Activated gamma-delta T cell treated with Interleukin-2 at 50 U/mL for 16 hours (primary cell): ENCODE measurements around the gene FRMD5.

Experiments used
- DNase-seq: peaks from one replicate; pipeline ENCODE4 v3.0.0-alpha.2; 2020

FRMD5 gene

DNA sequence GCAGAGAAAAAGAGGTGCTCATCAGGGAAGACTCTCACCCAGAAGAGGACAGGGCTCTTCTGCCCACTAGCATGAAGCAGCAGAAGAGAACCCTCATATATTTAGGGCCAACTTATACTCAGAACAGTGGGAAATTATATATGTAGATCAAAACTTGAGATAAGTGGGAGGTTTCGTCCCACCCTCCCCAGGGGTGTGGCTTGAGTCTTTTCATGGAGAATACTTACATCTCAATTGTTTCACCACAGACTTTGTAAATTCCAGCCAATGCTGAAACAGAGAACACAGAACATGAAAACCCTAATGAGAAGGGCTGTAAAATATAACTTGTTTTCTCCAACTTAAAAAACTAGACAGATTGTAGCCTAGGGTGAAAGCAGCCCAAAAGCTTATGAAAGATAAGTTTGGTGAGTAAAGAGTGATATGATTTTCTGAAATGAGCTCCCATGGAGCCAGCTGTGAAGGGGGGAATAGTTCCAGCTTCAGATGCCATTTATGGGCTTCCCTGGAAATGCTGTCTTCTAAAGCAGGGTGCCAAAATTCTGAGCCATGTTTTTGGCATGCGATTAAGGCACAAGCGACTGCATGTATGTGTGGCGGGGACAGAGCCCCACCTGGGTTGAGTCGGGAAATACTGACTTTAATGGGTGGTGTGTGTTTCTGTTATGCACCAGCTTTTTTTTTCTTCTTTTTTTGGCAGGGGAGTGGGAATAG lies 275.4 kb downstream of the FRMD5 start:
- no peak for DNase-seq

DNA sequence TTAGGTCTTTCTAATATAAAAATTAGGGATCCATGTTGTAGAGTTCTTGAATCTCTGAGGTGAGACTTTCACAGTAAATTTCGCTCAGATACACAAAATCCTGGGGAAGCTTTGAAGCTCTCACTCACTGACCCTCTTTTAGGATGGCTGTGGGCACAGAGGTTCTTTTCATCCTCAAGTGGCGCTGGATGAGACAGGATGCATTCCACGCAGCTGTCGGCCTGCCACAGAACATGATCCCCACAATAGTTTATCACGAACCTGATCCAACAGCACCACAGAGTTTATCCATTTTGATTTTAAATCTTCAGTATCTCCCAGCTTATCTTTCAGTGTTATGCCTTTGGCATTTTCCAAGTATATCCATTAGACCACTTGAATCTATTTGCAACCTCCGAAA lies 276.4 kb downstream of the FRMD5 start:
- no peak for DNase-seq

- DNase-seq = no peak
These were observed 278.8 kb downstream of the FRMD5 start for GRCh38 chr15:43916326-43916660.

DNA sequence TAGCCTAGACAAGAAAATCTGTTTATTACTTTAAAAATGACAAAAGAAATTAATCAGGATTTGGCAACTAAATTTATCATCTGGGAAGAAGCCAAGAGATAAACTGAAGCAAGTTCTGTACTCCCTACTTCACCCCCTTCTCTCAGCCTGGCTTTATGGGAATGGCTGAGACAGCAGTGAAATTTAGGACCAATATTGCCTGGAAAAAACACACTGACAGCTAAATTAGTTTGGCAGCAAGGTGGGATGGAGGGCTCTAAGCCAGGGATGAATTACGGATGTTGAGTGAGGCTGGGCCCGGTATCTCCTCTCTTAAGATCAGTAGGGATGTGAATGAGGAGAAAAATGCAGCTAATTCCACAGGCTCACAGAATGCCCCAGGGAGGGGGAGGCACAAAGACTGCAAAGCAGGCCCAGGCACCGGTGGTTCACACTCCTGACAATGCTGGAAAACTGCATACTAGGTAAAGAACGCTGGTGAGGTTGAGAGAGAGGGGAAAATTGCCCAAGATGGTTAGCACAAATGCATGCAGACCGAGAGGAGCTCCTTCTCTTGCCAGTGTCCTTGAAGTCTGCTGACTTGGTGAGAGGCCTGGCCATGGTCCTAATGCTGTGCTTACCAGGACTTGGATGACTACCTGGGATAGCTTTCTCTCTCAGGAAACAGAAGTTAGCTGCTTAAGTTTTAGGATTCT lies 279.3 kb downstream of the FRMD5 start:
- no peak for DNase-seq

DNA sequence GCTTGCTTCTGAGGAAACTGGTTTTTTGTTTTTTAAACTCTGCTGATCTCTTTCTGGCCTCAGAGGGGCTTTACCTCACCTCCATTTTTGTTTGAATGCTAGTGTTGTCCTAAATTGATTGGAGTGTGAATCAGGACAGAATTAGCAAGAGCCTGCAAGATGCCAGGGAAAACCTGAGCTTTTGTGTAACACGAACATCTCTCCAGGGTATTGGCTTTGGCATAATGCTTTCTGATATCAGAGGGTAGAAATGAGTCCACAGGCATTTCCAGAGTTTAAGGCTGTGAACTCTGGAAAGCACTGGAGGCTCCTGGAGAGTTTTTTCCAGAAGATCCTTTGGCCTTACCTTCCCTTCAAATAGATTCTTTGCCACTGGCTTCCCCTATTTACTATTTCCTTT lies 281.1 kb downstream of the FRMD5 start:
- no peak for DNase-seq

- DNase-seq = no peak
These were observed 281.9 kb downstream of the FRMD5 start for GRCh38 chr15:43913026-43913780.

DNA sequence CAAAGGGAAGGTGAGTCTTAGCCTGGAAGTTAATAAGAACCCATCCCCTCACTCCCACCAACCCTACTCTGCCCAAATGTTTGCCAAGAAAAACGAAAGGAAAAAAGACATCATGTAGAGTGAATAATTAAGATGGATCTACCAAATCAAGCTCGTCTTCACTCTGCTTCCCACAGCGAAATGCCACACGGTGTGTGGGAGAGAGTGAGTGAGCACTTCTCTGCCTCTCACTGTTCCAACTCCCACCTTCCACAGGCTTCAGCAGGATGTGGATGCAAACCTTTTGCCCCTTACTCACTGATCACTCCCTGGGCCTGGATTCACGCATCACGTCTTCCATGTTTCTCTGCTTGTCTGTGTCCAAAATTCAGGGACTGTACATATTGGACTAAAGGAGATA lies 282.9 kb downstream of the FRMD5 start:
- no peak for DNase-seq

- DNase-seq = no peak
These were observed 283.8 kb downstream of the FRMD5 start for GRCh38 chr15:43911235-43911781.

GRCh38 chr15:43908516-43909050 lies 286.5 kb downstream of the FRMD5 start:
- DNase-seq = no peak

DNA sequence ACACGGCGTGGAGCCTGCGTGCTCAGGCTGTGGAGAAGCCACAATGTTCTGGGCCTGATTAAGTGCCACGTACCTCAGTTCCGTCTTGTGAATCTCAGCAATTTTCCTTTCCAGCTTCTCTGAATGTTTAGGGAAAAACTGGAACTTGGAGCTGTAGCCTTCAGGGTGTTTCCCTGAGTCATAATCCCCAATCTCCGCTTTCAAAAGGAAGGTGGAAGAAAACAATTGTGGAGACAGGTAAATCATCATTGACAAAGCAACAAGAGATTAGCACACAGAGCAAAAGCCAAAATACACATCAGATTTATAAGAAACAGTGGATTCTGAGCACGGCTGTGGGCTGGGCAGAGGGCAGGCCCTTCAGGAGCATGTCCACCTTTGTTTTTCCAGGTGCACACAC lies 289.3 kb downstream of the FRMD5 start:
- DNase-seq = no peak

DNA sequence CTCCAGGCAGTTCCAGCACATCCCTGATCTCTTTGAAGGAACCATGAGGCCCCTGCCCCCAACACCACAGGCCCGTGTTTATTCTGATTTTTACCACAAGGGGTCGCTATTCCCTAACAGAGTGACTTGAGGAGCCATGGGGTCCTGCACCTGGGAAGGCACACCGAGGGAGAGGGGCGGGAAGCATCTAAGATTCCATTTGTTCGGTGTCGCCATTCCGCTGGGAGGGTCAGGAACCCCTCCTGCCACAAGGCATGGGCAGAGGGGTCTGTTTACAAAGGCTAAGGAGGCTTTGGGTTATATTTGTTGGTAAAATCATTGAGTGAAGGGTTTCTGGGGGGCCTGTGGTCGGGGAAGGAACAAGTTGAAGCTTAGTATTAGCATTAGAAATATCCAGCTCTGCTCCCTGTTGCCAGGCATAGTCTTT lies 291.2 kb downstream of the FRMD5 start:
- DNase-seq = peak; percentile 47

- no peak for DNase-seq
These were observed 293.6 kb downstream of the FRMD5 start for GRCh38 chr15:43901495-43901894.

GRCh38 chr15:43900996-43901395 lies 294.1 kb downstream of the FRMD5 start:
- DNase-seq = no peak

- no peak for DNase-seq
These were observed 295.1 kb downstream of the FRMD5 start for GRCh38 chr15:43899928-43900327.

- no peak for DNase-seq
These were observed 296.2 kb downstream of the FRMD5 start for GRCh38 chr15:43898891-43899290.

DNA sequence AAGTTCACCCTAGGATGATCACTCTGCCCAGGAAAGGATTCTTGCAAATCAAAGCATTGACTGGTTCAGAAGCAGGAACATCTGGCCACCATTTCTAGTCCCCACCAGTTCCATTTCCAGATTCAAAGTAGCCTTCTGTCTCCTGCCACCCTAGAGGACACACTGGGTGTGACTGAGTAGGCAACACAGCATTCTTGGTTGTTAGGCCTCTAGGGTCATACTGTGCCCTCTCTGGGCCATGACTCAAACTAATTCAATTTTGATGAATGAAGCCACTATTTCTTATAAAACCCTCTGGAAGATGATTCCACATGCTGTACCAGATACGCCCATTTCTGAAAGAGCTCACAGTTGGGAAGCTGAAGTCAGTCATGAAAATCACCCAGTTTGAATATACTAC lies 298.5 kb downstream of the FRMD5 start:
- DNase-seq = no peak

DNA sequence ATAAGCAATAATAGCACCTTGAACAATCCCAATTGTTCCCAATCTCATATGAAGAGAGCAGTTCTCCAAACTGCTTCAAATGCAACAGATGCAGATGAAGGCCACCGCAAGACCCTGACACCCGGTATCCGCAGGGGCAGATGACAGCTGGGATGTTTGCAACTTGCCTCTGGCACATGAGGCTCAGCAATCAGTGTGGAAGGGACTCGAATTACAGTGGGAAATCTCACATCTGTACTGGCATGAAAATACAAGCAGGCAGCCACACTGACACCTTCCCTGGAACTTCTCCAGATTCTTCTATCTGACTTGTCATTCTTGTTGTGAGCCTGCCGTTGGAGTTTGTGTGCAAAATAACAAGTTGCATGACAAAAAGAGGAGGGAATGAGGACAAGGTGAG lies 299.5 kb downstream of the FRMD5 start:
- DNase-seq = no peak

DNA sequence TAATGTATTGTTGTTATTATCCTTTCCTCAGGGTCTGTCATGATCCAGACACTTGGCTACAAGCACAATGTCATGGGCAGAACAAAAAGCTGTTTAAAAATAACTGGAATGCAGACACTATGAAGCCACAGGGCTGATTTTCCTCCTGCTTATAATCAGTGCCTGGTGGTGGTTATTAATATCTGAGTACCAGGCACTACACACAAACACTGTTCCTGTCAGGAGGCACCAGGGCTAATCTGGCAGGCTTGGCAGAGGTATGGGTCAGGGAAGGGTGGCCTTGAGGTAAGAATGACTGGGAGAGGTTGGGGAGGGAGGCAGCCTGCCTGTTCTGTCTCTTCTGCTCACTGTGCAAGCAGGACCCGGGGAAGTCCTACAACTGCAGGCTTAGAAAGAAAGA lies 301.1 kb downstream of the FRMD5 start:
- no peak for DNase-seq

- no peak for DNase-seq
These were observed 306.0 kb downstream of the FRMD5 start for GRCh38 chr15:43889042-43889441.

GRCh38 chr15:43887901-43888300 lies 307.2 kb downstream of the FRMD5 start:
- DNase-seq = no peak

- DNase-seq = no peak
These were observed 308.5 kb downstream of the FRMD5 start for GRCh38 chr15:43886558-43886957.

- no peak for DNase-seq
These were observed 311.5 kb downstream of the FRMD5 start for GRCh38 chr15:43883571-43883970.

DNA sequence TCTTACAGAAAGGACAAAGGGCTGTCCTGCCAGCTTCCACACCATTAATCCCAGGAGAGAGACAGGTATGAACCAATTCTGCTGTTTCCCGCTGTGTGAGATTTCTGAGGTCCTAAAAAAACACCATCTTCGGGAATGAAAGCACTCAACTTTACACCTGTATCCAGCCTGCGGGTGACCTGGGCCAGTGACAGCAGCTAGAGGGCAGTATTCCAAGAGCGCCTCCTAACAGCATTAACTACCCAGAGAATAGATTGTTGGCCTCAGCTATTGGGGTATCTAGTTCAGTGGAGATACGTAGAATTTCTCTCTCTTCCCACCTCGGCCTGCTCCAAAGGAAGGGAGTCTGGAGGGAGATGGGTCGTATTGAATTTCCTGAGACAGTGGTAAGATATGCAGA lies 313.1 kb downstream of the FRMD5 start:
- no peak for DNase-seq

- DNase-seq = no peak
These were observed 313.8 kb downstream of the FRMD5 start for GRCh38 chr15:43881245-43881644.
